Liver (tissue), 9 donors: Measurements from ENCODE around the gene TRIM15. TPM values are rescaled to one million over a fixed set of nuclear protein-coding genes. Genes with fewer than 3 reads are reported as not detected.

Experiments
- DNase-seq: peaks from one replicate; pipeline ENCODE4 v3.0.0-alpha.2; 2017; ENCODE audit warnings: low spot score
- H3K27ac ChIP-seq, 2 donors: one replicate each; pipeline ENCODE4 v1.7.0; 2013; ENCODE audit warnings: inconsistent platforms in 2 of 2, low read length in 2 of 2, control low read depth in 1 of 2, low read depth in 1 of 2, mild to moderate bottlenecking in 1 of 2
- H3K27me3 ChIP-seq, 4 donors: one replicate each; pipeline versions ENCODE4 v1.6.1 to v1.7.0; 2013; ENCODE audit warnings: low read length in 3 of 4, inconsistent platforms in 1 of 4, mild to moderate bottlenecking in 1 of 4, moderate library complexity in 1 of 4; ENCODE audit not compliant: control insufficient read depth in 4 of 4, insufficient read depth in 4 of 4
- H3K36me3 ChIP-seq, 4 donors: one replicate each; pipeline versions ENCODE4 v1.6.1 to v1.7.0; 2013; ENCODE audit warnings: low read length in 3 of 4, mild to moderate bottlenecking in 3 of 4, low read depth in 1 of 4, moderate library complexity in 1 of 4; ENCODE audit not compliant: control insufficient read depth in 4 of 4, insufficient read depth in 3 of 4
- H3K4me1 ChIP-seq, 4 donors: one replicate each; pipeline versions ENCODE4 v1.6.1 to v1.7.0; 2013; ENCODE audit warnings: low read length in 3 of 4, mild to moderate bottlenecking in 3 of 4, moderate library complexity in 1 of 4; ENCODE audit not compliant: control insufficient read depth in 4 of 4, insufficient read depth in 4 of 4
- H3K4me3 ChIP-seq, 3 donors: one replicate each; pipeline versions ENCODE4 v1.6.1 to v1.7.0; 2013; ENCODE audit warnings: low read length in 3 of 3, control low read depth in 1 of 3, low read depth in 1 of 3, mild to moderate bottlenecking in 1 of 3
- H3K9ac ChIP-seq, 2 donors: one replicate each; pipeline ENCODE4 v1.7.0; 2013; ENCODE audit warnings: low read length in 2 of 2, mild to moderate bottlenecking in 2 of 2, moderate library complexity in 2 of 2, control low read depth in 1 of 2, low read depth in 1 of 2
- H3K9me3 ChIP-seq, 4 donors: one replicate each; pipeline versions ENCODE4 v1.6.1 to v1.7.0; 2013; ENCODE audit warnings: low read length in 3 of 4; ENCODE audit not compliant: control insufficient read depth in 4 of 4
- EGR1 ChIP-seq, 2 donors: IDR thresholded peaks; 2 replicates each; pipeline ENCODE4 v1.6.1; 2016 to 2018; ENCODE audit warnings: antibody characterized with exemption in 2 of 2, low read depth in 2 of 2
- FOXA1 ChIP-seq: IDR thresholded peaks from 2 replicates; pipeline ENCODE4 v1.6.1; 2016; ENCODE audit warnings: antibody characterized with exemption
- FOXA2 ChIP-seq: IDR thresholded peaks from 2 replicates; pipeline ENCODE4 v1.6.1; 2016; ENCODE audit warnings: antibody characterized with exemption
- GABPA ChIP-seq, 2 donors: IDR thresholded peaks in 1 of 2; conservative IDR thresholded peaks in 1 of 2; 2 replicates each; pipeline ENCODE4 v1.6.1; 2016; ENCODE audit warnings: antibody characterized with exemption in 2 of 2, mild to moderate bottlenecking in 1 of 2, moderate library complexity in 1 of 2
- HNF4G ChIP-seq: IDR thresholded peaks from 2 replicates; pipeline ENCODE4 v1.6.1; 2016; ENCODE audit warnings: antibody characterized with exemption
- JUND ChIP-seq, 2 donors: IDR thresholded peaks; 2 replicates each; pipeline ENCODE4 v1.6.1; 2016; ENCODE audit warnings: antibody characterized with exemption in 2 of 2
- NR2F2 ChIP-seq: IDR thresholded peaks from 2 replicates; pipeline ENCODE4 v1.6.1; 2016; ENCODE audit warnings: antibody characterized with exemption
- RAD21 ChIP-seq, 2 donors: IDR thresholded peaks; 2 replicates each; pipeline ENCODE4 v1.6.1; 2016; ENCODE audit warnings: antibody characterized with exemption in 2 of 2, mild to moderate bottlenecking in 2 of 2
- RXRA ChIP-seq, 2 donors: IDR thresholded peaks; 2 replicates each; pipeline ENCODE4 v1.6.1; 2017 to 2018; ENCODE audit warnings: antibody characterized with exemption in 2 of 2, mild to moderate bottlenecking in 1 of 2
- SP1 ChIP-seq: IDR thresholded peaks from 2 replicates; pipeline ENCODE4 v1.6.1; 2018; ENCODE audit warnings: antibody characterized with exemption, mild to moderate bottlenecking
- TAF1 ChIP-seq: conservative IDR thresholded peaks from 2 replicates; pipeline ENCODE4 v1.6.1; 2016; ENCODE audit warnings: antibody characterized with exemption, mild to moderate bottlenecking
- YY1 ChIP-seq: IDR thresholded peaks from 2 replicates; pipeline ENCODE4 v1.6.1; 2016; ENCODE audit warnings: antibody characterized with exemption, mild to moderate bottlenecking
- WGBS: extraction: QIAGEN DNeasy Blood & Tissue Kit; methylation state at CpG from one replicate; pipeline ENCODE4 v1.1.7; 2013; 5-methylcytosine and 5-hydroxymethylcytosine counted together
- polyA plus RNA-seq, 2 donors: library from polyadenylated mRNA; stranded (reverse) in 1 of 2; unstranded in 1 of 2; fragments of 200-250 nt in 1 of 2; fragments of >200 nt in 1 of 2; fragmentation: Nextera tagmentation in 1 of 2; extraction: Ambion mirVana in 1 of 2; gene quantifications; one replicate each; pipeline versions ENCODE4 v1.2.1 to v1.2.3, GENCODE V29; 2013 to 2015
- total RNA-seq, 2 donors: library from RNA; depleted of rRNA; stranded (reverse); fragments of >200 nt; gene quantifications; one replicate each; pipeline ENCODE4 v1.2.3, GENCODE V29; 2014
- TF ChIP-seq, protein P1 (sequence below): IDR thresholded peaks from 2 replicates; pipeline ENCODE4 v1.6.1; 2016; ENCODE audit warnings: antibody characterized with exemption
- TF ChIP-seq, protein P2 (sequence below): IDR thresholded peaks from 2 replicates; pipeline ENCODE4 v1.6.1; 2016; ENCODE audit warnings: antibody characterized with exemption, mild to moderate bottlenecking
- TF ChIP-seq, protein P3 (sequence below): IDR thresholded peaks from 2 replicates; pipeline ENCODE4 v1.6.1; 2016; ENCODE audit warnings: antibody characterized with exemption
- TF ChIP-seq, protein P4 (sequence below): fragments of 150-350 bp; IDR thresholded peaks from 2 replicates; pipeline ENCODE4 v1.5.1; 2017; ENCODE audit warnings: improper control_type of control experiment, low read depth, low read length; ENCODE audit not compliant: missing input control
- donor health status: healthy.
- donor health status: healthy.
- donor health status: healthy.
- donor health status: healthy.
- donor health status: healthy.

Gene TRIM15
- total and polyA plus RNA-seq, 4 donors, result 1.6 to 2.8 (median 1.9) TPM

DNA sequence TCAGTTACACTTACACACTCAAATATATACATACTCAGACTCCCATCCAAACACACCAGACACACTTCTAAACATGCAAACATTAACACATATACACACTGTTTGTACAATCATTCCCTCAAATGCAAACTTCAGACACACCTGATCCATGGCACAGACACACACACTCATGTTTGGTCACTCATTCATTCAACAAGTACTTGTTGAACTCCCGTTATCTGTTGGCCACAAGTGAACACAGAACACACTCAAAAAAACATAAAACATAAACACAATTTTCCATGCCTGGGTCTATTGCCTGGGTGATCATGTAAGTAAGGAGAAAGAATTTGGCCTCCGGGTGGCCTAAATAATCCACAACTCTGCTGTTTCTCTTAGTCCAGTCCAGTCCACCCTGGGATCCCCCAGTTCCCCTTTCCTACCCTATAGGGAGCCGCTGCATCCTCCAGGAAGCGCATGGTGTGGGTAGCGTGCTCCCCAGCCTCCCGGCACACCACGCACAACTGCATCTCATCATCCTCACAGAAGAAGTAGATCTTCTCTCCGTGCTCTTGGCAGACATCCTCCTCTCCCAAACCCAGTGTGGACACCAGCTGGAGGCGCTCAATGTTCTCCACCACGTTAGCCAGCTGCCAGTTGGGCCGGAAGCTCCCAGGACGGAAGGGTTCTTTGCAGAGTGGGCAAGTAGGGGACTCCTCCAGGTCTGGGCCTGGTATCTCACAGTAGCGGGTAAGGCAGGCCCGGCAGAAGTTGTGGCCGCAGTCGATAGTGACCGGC lies 3.1 kb upstream of the TRIM15 start:
- no peaks in the 10 kb centered on the region for H3K9me3 ChIP-seq
- no peak overlapping the region for H3K9ac ChIP-seq
- H3K4me1 ChIP-seq, result peaks cover 0 to 31% (median 6%) of the 10 kb centered on the region in 4 donors
- WGBS, result 92% methylated on average over 17 of the region's 17 CpGs
- TF ChIP-seq SP1 (no peak), NR2F2 (no peak), EGR1 (IDR thresholded peaks at IDR 0.05; ENCODE audit: low read depth in 2 of 2) (no peak), RXRA (IDR thresholded peaks at IDR 0.05) (no peak), FOXA2 (no peak), YY1 (no peak)
- TF ChIP-seq, protein P1, sequence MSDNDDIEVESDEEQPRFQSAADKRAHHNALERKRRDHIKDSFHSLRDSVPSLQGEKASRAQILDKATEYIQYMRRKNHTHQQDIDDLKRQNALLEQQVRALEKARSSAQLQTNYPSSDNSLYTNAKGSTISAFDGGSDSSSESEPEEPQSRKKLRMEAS, result no peak
- TF ChIP-seq, protein P2, sequence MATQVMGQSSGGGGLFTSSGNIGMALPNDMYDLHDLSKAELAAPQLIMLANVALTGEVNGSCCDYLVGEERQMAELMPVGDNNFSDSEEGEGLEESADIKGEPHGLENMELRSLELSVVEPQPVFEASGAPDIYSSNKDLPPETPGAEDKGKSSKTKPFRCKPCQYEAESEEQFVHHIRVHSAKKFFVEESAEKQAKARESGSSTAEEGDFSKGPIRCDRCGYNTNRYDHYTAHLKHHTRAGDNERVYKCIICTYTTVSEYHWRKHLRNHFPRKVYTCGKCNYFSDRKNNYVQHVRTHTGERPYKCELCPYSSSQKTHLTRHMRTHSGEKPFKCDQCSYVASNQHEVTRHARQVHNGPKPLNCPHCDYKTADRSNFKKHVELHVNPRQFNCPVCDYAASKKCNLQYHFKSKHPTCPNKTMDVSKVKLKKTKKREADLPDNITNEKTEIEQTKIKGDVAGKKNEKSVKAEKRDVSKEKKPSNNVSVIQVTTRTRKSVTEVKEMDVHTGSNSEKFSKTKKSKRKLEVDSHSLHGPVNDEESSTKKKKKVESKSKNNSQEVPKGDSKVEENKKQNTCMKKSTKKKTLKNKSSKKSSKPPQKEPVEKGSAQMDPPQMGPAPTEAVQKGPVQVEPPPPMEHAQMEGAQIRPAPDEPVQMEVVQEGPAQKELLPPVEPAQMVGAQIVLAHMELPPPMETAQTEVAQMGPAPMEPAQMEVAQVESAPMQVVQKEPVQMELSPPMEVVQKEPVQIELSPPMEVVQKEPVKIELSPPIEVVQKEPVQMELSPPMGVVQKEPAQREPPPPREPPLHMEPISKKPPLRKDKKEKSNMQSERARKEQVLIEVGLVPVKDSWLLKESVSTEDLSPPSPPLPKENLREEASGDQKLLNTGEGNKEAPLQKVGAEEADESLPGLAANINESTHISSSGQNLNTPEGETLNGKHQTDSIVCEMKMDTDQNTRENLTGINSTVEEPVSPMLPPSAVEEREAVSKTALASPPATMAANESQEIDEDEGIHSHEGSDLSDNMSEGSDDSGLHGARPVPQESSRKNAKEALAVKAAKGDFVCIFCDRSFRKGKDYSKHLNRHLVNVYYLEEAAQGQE, result no peak
- no peaks in the 10 kb centered on the region for H3K36me3 ChIP-seq
- no peak overlapping the region for H3K27ac ChIP-seq
- H3K27me3 ChIP-seq, result no peaks in the 10 kb centered on the region
- no peak for DNase-seq
- no peak overlapping the region for H3K4me3 ChIP-seq

DNA sequence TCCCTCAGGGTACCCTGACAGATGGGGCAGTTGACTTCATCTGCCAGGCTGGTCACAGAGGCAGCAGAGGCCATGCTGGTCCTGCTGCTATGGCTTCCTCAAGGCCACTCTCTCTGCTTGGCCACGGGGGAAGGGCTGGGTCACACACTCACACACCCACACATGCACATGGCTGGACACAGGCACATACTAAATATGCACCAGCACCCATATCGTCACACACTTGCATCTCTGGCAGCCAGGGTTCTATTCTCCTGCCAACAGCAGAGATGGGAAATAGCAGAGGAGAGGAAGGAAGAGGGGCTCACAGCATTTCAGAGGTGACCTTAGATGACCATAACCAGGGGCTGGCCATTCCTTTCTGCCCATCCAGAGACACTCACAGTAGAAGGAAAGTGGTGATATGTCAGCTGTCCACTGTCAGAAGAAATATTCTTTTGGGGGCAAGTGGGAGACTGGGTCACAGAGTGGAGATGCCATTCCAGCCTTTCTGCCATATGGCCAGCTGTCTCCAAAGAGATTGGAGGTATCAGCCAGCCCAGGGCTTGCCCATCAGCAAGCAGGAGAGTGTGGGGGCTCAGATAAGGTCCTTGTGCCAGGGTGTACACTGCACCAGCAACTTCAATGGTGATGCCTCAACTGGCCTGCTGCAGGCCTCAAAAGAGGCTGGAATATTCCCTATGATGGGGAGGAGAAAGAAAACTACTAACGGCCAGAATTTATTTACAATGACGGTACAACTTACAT lies 2.4 kb upstream of the TRIM15 start, which contains the start of gene TRIM10:
TRIM10 (minus strand) TSS at position 427 of the 747 bp plus-strand sequence; CDS start at position 74, 353 bp downstream.
- Histone ChIP-seq H3K4me3 (no peak within 1 kb of the TSS), H3K4me1 (peaks cover 0 to 26% (median 5%) of the 10 kb centered on the region in 4 donors), H3K9ac (no peak within 1 kb of the TSS), H3K27me3 (no peaks in the 10 kb centered on the region), H3K27ac (no peak within 1 kb of the TSS), H3K9me3 (no peaks in the 10 kb centered on the region), H3K36me3 (no peaks in the 10 kb centered on the region)
- TF ChIP-seq EGR1 (IDR thresholded peaks at IDR 0.05; ENCODE audit: low read depth in 2 of 2) (no peak), FOXA1 (no peak), RAD21 (IDR thresholded peaks at IDR 0.05) (no peak), NR2F2 (no peak), GABPA (IDR thresholded peaks at IDR 0.05 in 1 of 2, conservative IDR thresholded peaks at IDR 0.05 in 1 of 2) (no peak), SP1 (no peak), HNF4G (no peak), RXRA (IDR thresholded peaks at IDR 0.05) (no peak), FOXA2 (no peak), TAF1 (no peak), JUND (IDR thresholded peaks at IDR 0.05) (no peak)
- TF ChIP-seq, protein P3, sequence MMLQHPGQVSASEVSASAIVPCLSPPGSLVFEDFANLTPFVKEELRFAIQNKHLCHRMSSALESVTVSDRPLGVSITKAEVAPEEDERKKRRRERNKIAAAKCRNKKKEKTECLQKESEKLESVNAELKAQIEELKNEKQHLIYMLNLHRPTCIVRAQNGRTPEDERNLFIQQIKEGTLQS, result no peak
- TF ChIP-seq, protein P2, result no peak
- TF ChIP-seq, protein P4, sequence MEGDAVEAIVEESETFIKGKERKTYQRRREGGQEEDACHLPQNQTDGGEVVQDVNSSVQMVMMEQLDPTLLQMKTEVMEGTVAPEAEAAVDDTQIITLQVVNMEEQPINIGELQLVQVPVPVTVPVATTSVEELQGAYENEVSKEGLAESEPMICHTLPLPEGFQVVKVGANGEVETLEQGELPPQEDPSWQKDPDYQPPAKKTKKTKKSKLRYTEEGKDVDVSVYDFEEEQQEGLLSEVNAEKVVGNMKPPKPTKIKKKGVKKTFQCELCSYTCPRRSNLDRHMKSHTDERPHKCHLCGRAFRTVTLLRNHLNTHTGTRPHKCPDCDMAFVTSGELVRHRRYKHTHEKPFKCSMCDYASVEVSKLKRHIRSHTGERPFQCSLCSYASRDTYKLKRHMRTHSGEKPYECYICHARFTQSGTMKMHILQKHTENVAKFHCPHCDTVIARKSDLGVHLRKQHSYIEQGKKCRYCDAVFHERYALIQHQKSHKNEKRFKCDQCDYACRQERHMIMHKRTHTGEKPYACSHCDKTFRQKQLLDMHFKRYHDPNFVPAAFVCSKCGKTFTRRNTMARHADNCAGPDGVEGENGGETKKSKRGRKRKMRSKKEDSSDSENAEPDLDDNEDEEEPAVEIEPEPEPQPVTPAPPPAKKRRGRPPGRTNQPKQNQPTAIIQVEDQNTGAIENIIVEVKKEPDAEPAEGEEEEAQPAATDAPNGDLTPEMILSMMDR, result no peak
- 89% methylated on average over 4 of the region's 4 CpGs for WGBS
- peak; percentile 81 for DNase-seq
